SH-SY5Y (cell line): Measurements from ENCODE around the gene PALD1.

ENCODE experiments used
- GATA2 ChIP-seq: IDR thresholded peaks from 2 replicates; pipeline ENCODE4 v1.6.1; 2011; ENCODE audit warnings: mild to moderate bottlenecking, low read depth, low read length
- GATA3 ChIP-seq: IDR thresholded peaks from 2 replicates; pipeline ENCODE4 v1.6.1; 2011; ENCODE audit warnings: low read depth, mild to moderate bottlenecking, low read length, moderate library complexity

DNA sequence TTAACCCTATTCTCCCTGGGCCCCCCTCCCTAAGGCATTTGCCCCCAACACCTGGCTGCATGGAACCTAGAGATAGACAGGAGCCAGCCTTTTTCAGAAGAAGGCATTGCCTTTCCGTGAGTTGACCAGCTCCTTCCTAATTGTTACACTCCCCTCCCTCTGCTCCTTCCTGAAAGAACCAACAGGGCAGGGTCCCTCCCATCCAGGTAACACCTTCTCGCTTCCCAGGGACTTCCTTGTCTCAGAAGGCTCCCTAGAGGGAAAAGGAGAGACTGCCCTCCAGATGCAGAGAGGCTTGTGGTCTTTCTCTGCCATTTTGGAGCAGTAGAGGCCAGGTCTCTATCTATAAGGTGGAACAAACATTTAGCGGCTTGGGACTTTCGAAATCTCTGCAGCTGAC, 31.9 kb downstream of the PALD1 start:
- TF ChIP-seq GATA2, result no peak
- TF ChIP-seq GATA3, result no peak
